Purkinje cell (primary cell): ENCODE measurements around the gene OR9A4. TPM values are rescaled to one million over a fixed set of nuclear protein-coding genes. Genes with fewer than 3 reads are reported as not detected.

Experiments used
- polyA plus RNA-seq: library from polyadenylated mRNA; unstranded; fragments of >200 nt; fragmentation: Nextera tagmentation; gene quantifications from 2 replicates; pipeline ENCODE4 v1.2.1, GENCODE V29; 2014

OR9A4 gene
- not detected in 2 replicates for polyA plus RNA-seq

GRCh38 chr7:141916099-141916498 lies at the start of gene OR9A4:
Gene OR9A4, plus strand, starts transcription at chr7:141916399. Its CDS starts 2,477 bp downstream, at chr7:141918876.

DNA sequence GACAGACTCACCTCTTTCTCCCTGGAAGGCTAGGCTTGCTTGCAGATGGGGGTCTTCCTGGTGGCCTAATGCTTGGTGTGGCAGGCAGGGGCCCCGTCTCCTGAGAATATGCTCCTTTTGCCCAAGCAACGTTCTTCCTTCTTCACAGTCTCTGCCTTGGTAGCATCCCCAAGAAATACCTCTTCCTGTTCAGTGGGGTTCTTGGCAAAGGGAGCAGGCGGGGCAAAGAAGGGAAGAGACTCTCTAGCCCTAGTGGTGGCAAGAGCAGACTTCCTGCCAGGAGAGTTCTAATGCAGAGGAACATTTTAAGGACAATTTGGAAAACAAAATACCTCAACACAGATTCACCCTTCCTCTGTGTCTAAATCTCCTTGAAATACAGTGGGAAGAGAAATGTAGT lies 30.6 kb downstream of the OR9A4 start, which contains the start of gene CLEC5A:
Gene CLEC5A, minus strand, starts transcription at position 179 of the 400 bp plus-strand sequence. CDS start 682 bp downstream, outside the sequence.

Other genes with a start within 250 kb of the OR9A4 start
- 4.3 and 6.8 TPM in 2 replicates for gene DENND11, start 214.2 kb upstream of the OR9A4 start, polyA plus RNA-seq
- not detected in 2 replicates for gene WEE2, start 208.0 kb upstream of the OR9A4 start, polyA plus RNA-seq
- gene SSBP1, start 178.0 kb upstream of the OR9A4 start, polyA plus RNA-seq: 408 and 438 TPM in 2 replicates
- not detected in 2 replicates for gene TAS2R3, start 152.3 kb upstream of the OR9A4 start, polyA plus RNA-seq
- gene TAS2R4, start 139.7 kb upstream of the OR9A4 start, polyA plus RNA-seq: 1.1 TPM in 1 of 2 replicates, not detected in the other
- not detected in 2 replicates for gene TAS2R5, start 126.2 kb upstream of the OR9A4 start, polyA plus RNA-seq
- gene PRSS37, start 74.9 kb upstream of the OR9A4 start, polyA plus RNA-seq: 0.39 and 1.6 TPM in 2 replicates
- not detected in 2 replicates for gene CLEC5A, start 30.6 kb downstream of the OR9A4 start, polyA plus RNA-seq
- not detected in 2 replicates for gene TAS2R38, start 57.4 kb downstream of the OR9A4 start, polyA plus RNA-seq
- gene MGAM, start 79.5 kb downstream of the OR9A4 start, polyA plus RNA-seq: 0.04 TPM in 1 of 2 replicates, not detected in the other
- not detected in 2 replicates for gene MGAM2, start 195.3 kb downstream of the OR9A4 start, polyA plus RNA-seq